Measurements from ENCODE around the gene ELF4.

Gene ELF4

GRCh38 chrX:130032552-130032951 lies 77.7 kb downstream of the ELF4 start:
- DNase-seq, result no peak

- no peak for DNase-seq
Observed at GRCh38 chrX:130030826-130031225, 79.5 kb downstream of the ELF4 start.

- peak; percentile 34 for DNase-seq
Observed at GRCh38 chrX:130028196-130028595, 82.1 kb downstream of the ELF4 start.

- DNase-seq, result no peak
Observed at GRCh38 chrX:130027569-130027968, 82.7 kb downstream of the ELF4 start.

- no peak for DNase-seq
Observed at GRCh38 chrX:130025256-130025655, 85.0 kb downstream of the ELF4 start.

GRCh38 chrX:130024127-130024526 lies 86.2 kb downstream of the ELF4 start:
- DNase-seq, result peak; percentile 89

- DNase-seq, result no peak
Observed at GRCh38 chrX:130020661-130021324, 89.5 kb downstream of the ELF4 start.

- no peak for DNase-seq
Observed at GRCh38 chrX:130018143-130018542, 92.2 kb downstream of the ELF4 start.

GRCh38 chrX:130015181-130015580 lies 95.1 kb downstream of the ELF4 start:
- no peak for DNase-seq

Measured in CD4-positive, alpha-beta T cell treated with Interleukin-15 for 1 hour (primary cell).